GM13977 (cell line): ENCODE measurements around the gene SERPING1.
A peak's percentile ranks its signal among the peaks of the same experiment; 100 is the strongest.

ENCODE experiments used
- DNase-seq: peaks from one replicate; pipeline ENCODE4 v3.0.0; 2012; ENCODE audit warnings: low spot score
- in situ Hi-C: fragments of 300-500 bp; cut with MboI; formaldehyde crosslinking; loops from one replicate; pipeline ENCODE4 v1.12.0; 2022; ENCODE audit warnings: low sequenced_read_pairs, low pct_unique_long_range_greater_than_20kb, mixed read lengths, inconsistent platforms; ENCODE audit not compliant: unreplicated experiment
- TF ChIP-seq, protein P1 (sequence below): IDR thresholded peaks from 2 replicates; pipeline ENCODE4 v1.5.1; 2012; ENCODE audit warnings: mild to moderate bottlenecking, control low read depth; ENCODE audit not compliant: insufficient read depth; ENCODE audit errors: extremely low read depth, missing control alignments

SERPING1 gene

GRCh38 chr11:57662893-57663292, 65.4 kb downstream of the SERPING1 start:
- in situ Hi-C loops: no loop called here
- DNase-seq: no peak
- TF ChIP-seq, protein P1, sequence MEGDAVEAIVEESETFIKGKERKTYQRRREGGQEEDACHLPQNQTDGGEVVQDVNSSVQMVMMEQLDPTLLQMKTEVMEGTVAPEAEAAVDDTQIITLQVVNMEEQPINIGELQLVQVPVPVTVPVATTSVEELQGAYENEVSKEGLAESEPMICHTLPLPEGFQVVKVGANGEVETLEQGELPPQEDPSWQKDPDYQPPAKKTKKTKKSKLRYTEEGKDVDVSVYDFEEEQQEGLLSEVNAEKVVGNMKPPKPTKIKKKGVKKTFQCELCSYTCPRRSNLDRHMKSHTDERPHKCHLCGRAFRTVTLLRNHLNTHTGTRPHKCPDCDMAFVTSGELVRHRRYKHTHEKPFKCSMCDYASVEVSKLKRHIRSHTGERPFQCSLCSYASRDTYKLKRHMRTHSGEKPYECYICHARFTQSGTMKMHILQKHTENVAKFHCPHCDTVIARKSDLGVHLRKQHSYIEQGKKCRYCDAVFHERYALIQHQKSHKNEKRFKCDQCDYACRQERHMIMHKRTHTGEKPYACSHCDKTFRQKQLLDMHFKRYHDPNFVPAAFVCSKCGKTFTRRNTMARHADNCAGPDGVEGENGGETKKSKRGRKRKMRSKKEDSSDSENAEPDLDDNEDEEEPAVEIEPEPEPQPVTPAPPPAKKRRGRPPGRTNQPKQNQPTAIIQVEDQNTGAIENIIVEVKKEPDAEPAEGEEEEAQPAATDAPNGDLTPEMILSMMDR: peak; percentile 38

DNA sequence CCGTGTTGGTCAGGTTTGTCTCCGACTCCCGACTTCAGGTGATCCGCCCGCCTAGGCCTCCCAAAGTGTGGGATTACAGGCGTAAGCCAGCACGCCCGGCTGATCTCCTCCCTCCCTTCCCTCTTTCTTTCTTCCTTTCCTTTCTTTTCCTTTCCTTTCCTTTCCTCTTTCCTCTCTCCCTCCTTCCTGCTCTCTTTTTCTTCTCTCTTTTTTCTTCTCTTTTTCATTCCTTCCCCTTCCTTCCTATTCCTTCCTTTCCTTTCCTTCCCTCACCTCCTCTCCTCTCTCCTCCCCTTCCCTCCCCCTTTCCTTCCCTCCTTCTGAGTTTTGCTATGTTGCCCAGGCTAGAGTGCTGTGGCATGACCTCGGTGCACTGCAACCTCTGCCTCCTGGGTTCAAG, 66.5 kb downstream of the SERPING1 start:
- in situ Hi-C loops: no loop called here
- TF ChIP-seq, protein P1: no peak
- no peak for DNase-seq
